ENCODE data around the gene NOL12. TPM values are rescaled to one million over a fixed set of nuclear protein-coding genes. Genes with fewer than 3 reads are reported as not detected.
A peak's percentile ranks its signal among the peaks of the same experiment; 100 is the strongest.

Gene NOL12
- total RNA-seq, 1 experiment from 2014 or later = 30.4 TPM

DNA sequence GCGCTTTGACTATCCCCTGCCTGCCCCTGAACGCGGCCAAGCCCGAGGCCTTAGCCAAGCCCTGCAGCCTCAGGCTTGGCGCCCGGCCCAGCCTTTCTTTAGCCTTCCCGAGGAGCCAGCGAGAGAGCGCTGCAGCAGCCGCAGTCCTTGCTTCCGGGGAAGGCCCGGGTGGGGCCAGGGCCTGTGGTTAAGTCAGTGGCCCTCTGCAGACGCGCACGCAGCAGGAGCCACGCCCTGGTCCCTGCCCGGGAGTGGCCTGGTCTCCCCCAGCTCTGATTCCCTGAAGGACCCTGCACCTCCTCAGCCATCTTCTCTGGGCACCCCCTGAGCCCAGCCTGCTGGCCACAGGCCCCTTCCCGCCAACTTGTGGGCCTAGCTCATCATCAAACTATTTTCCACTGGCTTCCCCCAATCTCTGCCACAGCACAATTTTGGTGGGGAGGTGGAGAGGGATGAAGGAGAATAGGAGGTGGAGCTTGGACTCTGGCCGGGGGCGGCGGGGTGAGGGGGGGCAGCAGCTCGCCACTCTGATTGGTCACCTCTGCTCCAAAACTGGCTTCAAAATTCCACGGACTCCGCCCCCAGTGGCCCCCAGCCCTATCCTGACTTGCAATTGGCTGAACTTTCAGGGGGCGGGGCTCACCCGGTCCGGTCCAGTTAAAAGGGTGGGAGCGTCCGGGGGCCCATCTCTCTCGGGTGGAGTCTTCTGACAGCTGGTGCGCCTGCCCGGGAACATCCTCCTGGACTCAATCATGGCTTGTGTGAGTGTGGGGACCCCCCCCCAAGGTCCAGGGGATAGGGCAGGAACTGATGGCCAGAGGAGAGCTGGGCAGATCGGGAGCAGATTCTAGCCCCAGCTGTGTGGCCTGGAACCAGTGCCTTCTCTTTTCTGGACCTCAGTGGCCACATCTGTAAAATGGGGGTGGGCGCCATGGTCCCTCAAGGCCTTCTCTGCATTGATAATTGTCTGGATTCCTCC lies 10.9 kb upstream of the NOL12 start, which contains the start of gene LGALS1:
Gene LGALS1 (plus strand): TSS at position 686 of the 979 bp plus-strand sequence. CDS start 67 bp downstream, at position 753.
- Mint-ChIP-seq H3K27me3 (ENCODE audit: low read depth) (peaks cover 7% of the 10 kb centered on the region), H3K36me3 (ENCODE audit: insufficient read depth in 1 of 3, low read depth in 3 of 3) (no peaks in the 10 kb centered on the region; a peak in 1 of 7 replicates), H3K4me3 (peak within 1 kb of the TSS; percentile 60 to 73), H3K9me3 (no peaks in the 10 kb centered on the region), H3K4me1 (peaks cover 5 to 25% of the 10 kb centered on the region in 2 experiments), H3K27ac (peak within 1 kb of the TSS in 1 of 3 experiments; percentile 25; a peak in 1 of 7 replicates)
- Histone ChIP-seq H2BK12ac (ENCODE audit: insufficient read length, low read depth, low read length) (no peak within 1 kb of the TSS), H2BK20ac (ENCODE audit: low read depth, low read length, poor library complexity, severe bottlenecking) (no peak within 1 kb of the TSS), H3K79me1 (ENCODE audit: insufficient read depth, low read depth, low read length, poor library complexity, severe bottlenecking) (no peaks in the 10 kb centered on the region), H2AK5ac (ENCODE audit: insufficient read length, low read length) (no peak within 1 kb of the TSS), H3T11ph (ENCODE audit: low read length) (no peak within 1 kb of the TSS), H4K91ac (ENCODE audit: insufficient read length, low read depth, low read length) (no peak within 1 kb of the TSS), H3K9me3 (ENCODE audit: control insufficient read depth, low read depth, low read length) (no peaks in the 10 kb centered on the region), H4K20me1 (ENCODE audit: control insufficient read depth, insufficient read depth, insufficient read length) (no peaks in the 10 kb centered on the region), H3K4me2 (ENCODE audit: insufficient read depth, insufficient read length, low read length) (peak within 1 kb of the TSS; percentile 76), H3K18ac (ENCODE audit: insufficient read length, low read depth, low read length) (peak within 1 kb of the TSS; percentile 25), H3K23ac (ENCODE audit: insufficient read length, low read depth, low read length) (no peak within 1 kb of the TSS), H3K27ac (ENCODE audit: insufficient read length, low read depth, low read length) (no peak within 1 kb of the TSS), H3K9ac (ENCODE audit: extremely low read depth, insufficient read length, low read length) (no peak within 1 kb of the TSS), H3K14ac (ENCODE audit: insufficient read depth, low read length) (no peak within 1 kb of the TSS), H2BK120ac (ENCODE audit: low read depth, low read length, poor library complexity, severe bottlenecking) (no peak within 1 kb of the TSS), H3K56ac (ENCODE audit: insufficient read length, low read depth, low read length) (no peak within 1 kb of the TSS), H3K79me2 (ENCODE audit: insufficient read depth, low read length) (no peaks in the 10 kb centered on the region), H4K5ac (ENCODE audit: insufficient read length, low read depth, low read length) (no peak within 1 kb of the TSS), H3K4ac (ENCODE audit: low read depth, low read length) (no peak within 1 kb of the TSS), H2AFZ (ENCODE audit: low read length) (no peak within 1 kb of the TSS), H3K27me3 (ENCODE audit: insufficient read depth, low read length) (no peaks in the 10 kb centered on the region), H2BK5ac (ENCODE audit: insufficient read length, low read length) (no peak within 1 kb of the TSS), H3K4me1 (ENCODE audit: insufficient read depth, low read length) (no peaks in the 10 kb centered on the region), H2BK15ac (ENCODE audit: low read depth, low read length) (no peak within 1 kb of the TSS), H3K23me2 (ENCODE audit: insufficient read length, low read depth, low read length, poor library complexity, severe bottlenecking) (peaks cover 3% of the 10 kb centered on the region), H4K8ac (replicated peaks; ENCODE audit: insufficient read length, low read depth, low read length) (no peak within 1 kb of the TSS)
- TF ChIP-seq, protein P1, sequence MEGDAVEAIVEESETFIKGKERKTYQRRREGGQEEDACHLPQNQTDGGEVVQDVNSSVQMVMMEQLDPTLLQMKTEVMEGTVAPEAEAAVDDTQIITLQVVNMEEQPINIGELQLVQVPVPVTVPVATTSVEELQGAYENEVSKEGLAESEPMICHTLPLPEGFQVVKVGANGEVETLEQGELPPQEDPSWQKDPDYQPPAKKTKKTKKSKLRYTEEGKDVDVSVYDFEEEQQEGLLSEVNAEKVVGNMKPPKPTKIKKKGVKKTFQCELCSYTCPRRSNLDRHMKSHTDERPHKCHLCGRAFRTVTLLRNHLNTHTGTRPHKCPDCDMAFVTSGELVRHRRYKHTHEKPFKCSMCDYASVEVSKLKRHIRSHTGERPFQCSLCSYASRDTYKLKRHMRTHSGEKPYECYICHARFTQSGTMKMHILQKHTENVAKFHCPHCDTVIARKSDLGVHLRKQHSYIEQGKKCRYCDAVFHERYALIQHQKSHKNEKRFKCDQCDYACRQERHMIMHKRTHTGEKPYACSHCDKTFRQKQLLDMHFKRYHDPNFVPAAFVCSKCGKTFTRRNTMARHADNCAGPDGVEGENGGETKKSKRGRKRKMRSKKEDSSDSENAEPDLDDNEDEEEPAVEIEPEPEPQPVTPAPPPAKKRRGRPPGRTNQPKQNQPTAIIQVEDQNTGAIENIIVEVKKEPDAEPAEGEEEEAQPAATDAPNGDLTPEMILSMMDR (conservative IDR thresholded peaks at IDR 0.05) = no peak
- no CpG with 5 or more reads among the region's 34 CpGs for WGBS (ENCODE audit: extremely low coverage, insufficient read length, low lambda C conversion rate)
- DNase-seq = peak; percentile 86

Data from H9 (cell line).